ENCODE results near the gene C1RL. TPM values are rescaled to one million over a fixed set of nuclear protein-coding genes. Genes with fewer than 3 reads are reported as not detected.
"Not testable (repeated sequence)": the region's sequence is repeated elsewhere in the genome, so short reads cannot be mapped to it uniquely, and the experiment has no call there.

The C1RL gene
- total RNA-seq, 1 experiment from 2014 or later = 17.7 TPM

GRCh38 chr12:7107636-7108002, 1.4 kb downstream of the C1RL start:
- ChIA-PET POLR2A (interaction anchor here (1.3 to 2.5 kb wide), 4 partner anchors 37 to 164 kb away, joined by 6 to 19 read pairs (median 12); partner anchors contain the start of genes C12orf57, C1S and RNU7-1), CTCF (interaction anchor here (0.5 to 3.6 kb wide), 26 partner anchors 15 to 306 kb away, joined by 3 to 63 read pairs (median 6); partner anchors contain the start of genes C12orf57, C1R, C1S and CLSTN3)
- H3K4me1 Mint-ChIP-seq = peaks cover 8% of the 10 kb centered on the region
- peak overlapping the region; percentile 68; the same call in 1 of the 2 replicates for H3K27ac Mint-ChIP-seq
- H3K36me3 Mint-ChIP-seq = peaks cover 18% of the 10 kb centered on the region
- H3K9me3 Mint-ChIP-seq = peaks cover 12% of the 10 kb centered on the region
- no peaks in the 10 kb centered on the region for H3K27me3 Mint-ChIP-seq (ENCODE audit: low read depth)
- ATAC-seq (no peak), DNase-seq (ENCODE audit: low spot score) (no peak)
- TF ChIP-seq MLX (CRISPR knock-in tag; IDR thresholded peaks at IDR 0.05) = no peak
- no peak for TF ChIP-seq ZNF423 (CRISPR knock-in tag; IDR thresholded peaks at IDR 0.05)
- no peak for TF ChIP-seq E2F4 (CRISPR knock-in tag; IDR thresholded peaks at IDR 0.05; ENCODE audit: borderline replicate concordance, low read depth)
- no peak for TF ChIP-seq NR3C1 (CRISPR knock-in tag; conservative IDR thresholded peaks at IDR 0.05; ENCODE audit: low read depth)
- no peak for TF ChIP-seq SP1 (CRISPR knock-in tag; conservative IDR thresholded peaks at IDR 0.05)
- peak overlapping the region; percentile 89 for H3K4me3 Mint-ChIP-seq

- not testable (repeated sequence) for H3K4me3 Mint-ChIP-seq; H3K27ac Mint-ChIP-seq; H3K27me3 Mint-ChIP-seq (ENCODE audit: low read depth); ATAC-seq; DNase-seq (ENCODE audit: low spot score); H3K4me1 Mint-ChIP-seq
- H3K36me3 Mint-ChIP-seq = peaks cover 18% of the 10 kb centered on the region
- peaks cover 12% of the 10 kb centered on the region for H3K9me3 Mint-ChIP-seq
- POLR2A ChIA-PET = interaction anchor here (2.5 kb wide), 1 partner anchor 163 kb away, joined by 19 read pairs; the partner anchor contains the start of genes C12orf57 and RNU7-1
- peak; percentile 87; the same call in 1 of the 2 replicates for TF ChIP-seq ZNF121 (CRISPR knock-in tag; IDR thresholded peaks at IDR 0.05)
- CTCF ChIA-PET = interaction anchor here (0.5 to 3.6 kb wide), 14 partner anchors 14 to 255 kb away, joined by 3 to 63 read pairs (median 7); partner anchors contain the start of genes C12orf57, C1R, C1S and LPCAT3
Measured at GRCh38 chr12:7107181-7107580, 1.8 kb downstream of the C1RL start.

GRCh38 chr12:7106082-7106481, 2.9 kb downstream of the C1RL start:
- ATAC-seq = no peak
- TF ChIP-seq MYBL2 (CRISPR knock-in tag; IDR thresholded peaks at IDR 0.05) (no peak), ZNF138 (CRISPR knock-in tag; conservative IDR thresholded peaks at IDR 0.05) (no peak), ZBTB21 (CRISPR knock-in tag; IDR thresholded peaks at IDR 0.05; ENCODE audit: borderline replicate concordance) (no peak), CDX4 (CRISPR knock-in tag; IDR thresholded peaks at IDR 0.05; ENCODE audit: borderline replicate concordance) (no peak), RELA (CRISPR knock-in tag; IDR thresholded peaks at IDR 0.05; ENCODE audit: borderline replicate concordance) (no peak), SMAD3 (CRISPR knock-in tag; IDR thresholded peaks at IDR 0.05; ENCODE audit: borderline replicate concordance) (no peak)
- no peak overlapping the region for H3K4me3 Mint-ChIP-seq
- ChIA-PET CTCF (interaction anchor here (0.8 kb wide), 1 partner anchor 61 kb away, joined by 3 read pairs; no protein-coding TSS in a partner anchor), POLR2A (no interaction called here)
- no peak overlapping the region for H3K27ac Mint-ChIP-seq
- peaks cover 8% of the 10 kb centered on the region for H3K4me1 Mint-ChIP-seq
- H3K36me3 Mint-ChIP-seq = peaks cover 18% of the 10 kb centered on the region
- peaks cover 12% of the 10 kb centered on the region for H3K9me3 Mint-ChIP-seq
- H3K27me3 Mint-ChIP-seq (ENCODE audit: low read depth) = no peaks in the 10 kb centered on the region
- no peak for DNase-seq (ENCODE audit: low spot score)

GRCh38 chr12:7103837-7104584, 5.0 kb downstream of the C1RL start:
- no peak overlapping the region for H3K4me3 Mint-ChIP-seq
- H3K27ac Mint-ChIP-seq = no peak overlapping the region
- no peak for ATAC-seq
- DNase-seq (ENCODE audit: low spot score) = no peak
- H3K27me3 Mint-ChIP-seq (ENCODE audit: low read depth) = no peaks in the 10 kb centered on the region
- H3K4me1 Mint-ChIP-seq = peaks cover 6% of the 10 kb centered on the region
- ChIA-PET POLR2A (interaction anchor here (0.6 kb wide), 1 partner anchor 524 kb away, joined by 3 read pairs; no protein-coding TSS in a partner anchor), CTCF (interaction anchor here (1.2 kb wide), 1 partner anchor 9 kb away, joined by 5 read pairs; no protein-coding TSS in a partner anchor)
- peaks cover 22% of the 10 kb centered on the region for H3K36me3 Mint-ChIP-seq
- peaks cover 12% of the 10 kb centered on the region for H3K9me3 Mint-ChIP-seq
- TF ChIP-seq ATF6 (CRISPR knock-in tag; IDR thresholded peaks at IDR 0.05) (no peak), STAT6 (CRISPR knock-in tag; conservative IDR thresholded peaks at IDR 0.05; ENCODE audit: low read depth) (no peak), E2F1 (CRISPR knock-in tag; IDR thresholded peaks at IDR 0.05) (no peak)

Measured in WTC11 (cell line).